BLaER1 (cell line): ENCODE measurements around the gene ANKZF1.

Experiments used
- H3K27ac ChIP-seq: shearing (Covaris generic); formaldehyde crosslinking; 2 replicates; pipeline ENCODE4 v1.8.1; 2022
- H3K27me3 ChIP-seq: shearing (Covaris generic); formaldehyde crosslinking; 2 replicates; pipeline ENCODE4 v1.8.1; 2022
- H3K36me3 ChIP-seq: shearing (Covaris generic); formaldehyde crosslinking; 2 replicates; pipeline ENCODE4 v1.8.1; 2022
- H3K4me1 ChIP-seq: shearing (Covaris generic); formaldehyde crosslinking; 2 replicates; pipeline ENCODE4 v1.8.1; 2022
- H3K4me2 ChIP-seq: shearing (Covaris generic); formaldehyde crosslinking; 2 replicates; pipeline ENCODE4 v1.8.1; 2022
- H3K4me3 ChIP-seq: shearing (Covaris generic); formaldehyde crosslinking; 2 replicates; pipeline ENCODE4 v1.8.1; 2022
- H3K9ac ChIP-seq: shearing (Covaris generic); formaldehyde crosslinking; 2 replicates; pipeline ENCODE4 v1.8.1; 2022
- H3K9me3 ChIP-seq: shearing (Covaris generic); formaldehyde crosslinking; 2 replicates; pipeline ENCODE4 v1.8.1; 2022
- H4K20me1 ChIP-seq: shearing (Covaris generic); formaldehyde crosslinking; 2 replicates; pipeline ENCODE4 v1.8.1; 2022
- Cebpa-rat ChIP-seq: shearing (Covaris generic); IDR thresholded peaks from 2 replicates; pipeline ENCODE4 v1.8.1; 2022

Gene ANKZF1

DNA sequence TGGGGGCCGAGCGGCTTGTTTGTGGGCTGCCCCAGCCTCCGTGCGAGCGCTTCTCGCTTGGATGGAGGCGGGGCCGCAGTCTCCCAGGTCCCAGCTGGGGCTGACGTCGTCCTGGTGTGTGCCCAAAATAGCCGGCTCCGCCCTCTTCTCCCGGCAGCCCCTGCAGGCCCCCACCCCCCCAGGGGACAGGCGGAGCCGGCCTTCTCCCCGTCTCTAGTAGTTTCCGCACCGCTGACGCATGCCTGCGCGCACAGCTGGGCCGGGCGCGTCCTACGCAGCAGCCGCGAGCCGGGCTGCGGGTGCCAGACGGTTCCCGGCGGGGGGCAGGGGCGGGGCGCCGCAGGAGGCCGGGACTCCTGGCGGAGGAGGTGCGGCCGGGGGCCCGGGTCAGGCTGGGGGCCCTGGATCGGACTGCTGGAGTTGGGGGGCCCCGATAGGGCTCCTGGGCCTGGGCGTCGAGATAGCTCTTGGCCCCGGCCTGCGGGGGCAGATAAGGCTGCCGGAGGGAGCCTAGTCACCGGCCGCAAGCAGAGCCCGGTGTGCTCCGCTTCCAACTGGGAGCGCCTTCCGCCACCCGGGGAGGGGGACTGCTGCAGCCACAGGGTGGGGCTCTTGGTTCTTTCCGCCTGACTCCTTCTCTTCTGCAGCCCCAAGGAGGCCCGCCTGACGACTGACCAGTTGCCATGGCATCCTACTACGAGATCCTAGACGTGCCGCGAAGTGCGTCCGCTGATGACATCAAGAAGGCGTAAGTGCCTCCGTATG, 49.7 kb downstream of the ANKZF1 start, which contains the start of gene DNAJB2:
DNAJB2 (plus strand) TSS at position 216 of the 765 bp plus-strand sequence; CDS start at position 684, 468 bp downstream.
- Histone ChIP-seq H3K9ac (peak within 1 kb of the TSS; percentile 85), H3K27ac (peak within 1 kb of the TSS; percentile 91), H4K20me1 (peaks cover 21% of the 10 kb centered on the region; the same call in 1 of the 2 replicates), H3K27me3 (no peaks in the 10 kb centered on the region), H3K4me2 (peak within 1 kb of the TSS; percentile 99), H3K4me3 (peak within 1 kb of the TSS; percentile 74), H3K36me3 (peaks cover 3% of the 10 kb centered on the region; the same call in 1 of the 2 replicates), H3K9me3 (no peaks in the 10 kb centered on the region), H3K4me1 (peaks cover 66% of the 10 kb centered on the region)
- TF ChIP-seq Cebpa-rat: no peak

DNA sequence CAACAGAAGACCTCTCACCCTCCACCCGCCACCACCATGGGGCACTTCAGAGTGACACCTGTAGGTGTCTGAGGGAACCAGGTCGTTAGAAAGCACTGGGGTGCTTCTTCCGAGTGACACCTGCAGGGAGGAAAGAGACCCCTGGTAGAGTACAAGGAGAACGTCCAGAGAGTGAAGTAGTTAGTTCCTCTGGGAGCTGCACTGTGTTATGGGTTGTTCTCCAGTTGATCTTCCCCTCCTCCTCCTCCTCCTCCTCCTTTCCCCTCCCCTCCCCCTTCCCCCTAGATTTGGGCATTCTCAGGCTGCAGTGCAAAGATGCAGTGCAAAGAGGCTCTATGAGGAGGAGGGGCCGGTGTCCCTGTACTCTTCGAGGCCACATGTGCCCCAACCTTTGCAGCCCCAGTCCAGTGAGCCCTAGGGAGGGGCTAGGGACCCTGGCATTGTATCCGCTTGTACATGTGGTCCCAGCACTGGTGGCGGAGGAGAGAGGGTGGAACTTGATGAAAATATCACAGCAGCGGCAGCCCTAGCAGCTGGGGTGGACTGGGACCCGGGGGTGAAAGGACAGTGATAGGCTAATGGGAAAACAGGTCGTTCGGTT, 50.4 kb downstream of the ANKZF1 start:
- peaks cover 9% of the 10 kb centered on the region; the same call in 1 of the 2 replicates for H3K36me3 ChIP-seq
- H4K20me1 ChIP-seq: peaks cover 28% of the 10 kb centered on the region; the same call in 1 of the 2 replicates
- H3K4me2 ChIP-seq: peak overlapping the region; percentile 99
- H3K4me3 ChIP-seq: peak overlapping the region; percentile 74
- no peak for TF ChIP-seq Cebpa-rat
- peaks cover 73% of the 10 kb centered on the region for H3K4me1 ChIP-seq
- H3K27ac ChIP-seq: peak overlapping the region; percentile 91
- peak overlapping the region; percentile 85 for H3K9ac ChIP-seq
- no peaks in the 10 kb centered on the region for H3K27me3 ChIP-seq
- H3K9me3 ChIP-seq: no peaks in the 10 kb centered on the region

- Histone ChIP-seq H3K36me3 (peaks cover 9% of the 10 kb centered on the region; the same call in 1 of the 2 replicates), H3K9me3 (no peaks in the 10 kb centered on the region), H3K27ac (no peak overlapping the region), H3K4me1 (peaks cover 79% of the 10 kb centered on the region), H4K20me1 (peaks cover 30% of the 10 kb centered on the region; the same call in 1 of the 2 replicates), H3K27me3 (no peaks in the 10 kb centered on the region), H3K9ac (peak overlapping the region; percentile 49), H3K4me2 (peak overlapping the region; percentile 99), H3K4me3 (peak overlapping the region; percentile 74; the same call in 1 of the 2 replicates)
- TF ChIP-seq Cebpa-rat: no peak
Observed at GRCh38 chr2:219280651-219281050, 51.0 kb downstream of the ANKZF1 start.

DNA sequence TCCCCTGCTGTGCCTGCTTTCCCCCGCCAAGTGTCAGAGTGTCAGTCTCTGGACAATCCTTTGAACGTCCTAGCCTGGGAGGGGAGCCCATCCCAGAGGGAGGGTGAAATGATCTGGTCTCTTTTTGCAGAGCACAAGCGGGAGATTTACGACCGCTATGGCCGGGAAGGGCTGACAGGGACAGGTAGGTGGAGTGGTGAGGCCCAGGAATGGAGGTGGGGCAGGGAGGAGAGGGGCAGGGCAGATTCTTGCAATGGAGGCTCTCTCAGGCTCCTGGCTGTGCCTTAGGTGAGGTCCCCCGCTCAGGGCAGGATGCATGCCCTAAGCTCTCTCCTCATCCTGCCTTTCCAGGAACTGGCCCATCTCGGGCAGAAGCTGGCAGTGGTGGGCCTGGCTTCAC, 52.0 kb downstream of the ANKZF1 start:
- H3K4me3 ChIP-seq: no peak overlapping the region; the same call in 1 of the 2 replicates
- peaks cover 30% of the 10 kb centered on the region; the same call in 1 of the 2 replicates for H4K20me1 ChIP-seq
- no peaks in the 10 kb centered on the region for H3K27me3 ChIP-seq
- H3K4me2 ChIP-seq: peak overlapping the region; percentile 99
- peaks cover 88% of the 10 kb centered on the region for H3K4me1 ChIP-seq
- peaks cover 9% of the 10 kb centered on the region; the same call in 1 of the 2 replicates for H3K36me3 ChIP-seq
- H3K9ac ChIP-seq: peak overlapping the region; percentile 49; the same call in 1 of the 2 replicates
- H3K9me3 ChIP-seq: no peaks in the 10 kb centered on the region
- H3K27ac ChIP-seq: 0 out of 2 replicates have a peak overlapping the region, but pooled peaks have one; percentile 10
- TF ChIP-seq Cebpa-rat: no peak

DNA sequence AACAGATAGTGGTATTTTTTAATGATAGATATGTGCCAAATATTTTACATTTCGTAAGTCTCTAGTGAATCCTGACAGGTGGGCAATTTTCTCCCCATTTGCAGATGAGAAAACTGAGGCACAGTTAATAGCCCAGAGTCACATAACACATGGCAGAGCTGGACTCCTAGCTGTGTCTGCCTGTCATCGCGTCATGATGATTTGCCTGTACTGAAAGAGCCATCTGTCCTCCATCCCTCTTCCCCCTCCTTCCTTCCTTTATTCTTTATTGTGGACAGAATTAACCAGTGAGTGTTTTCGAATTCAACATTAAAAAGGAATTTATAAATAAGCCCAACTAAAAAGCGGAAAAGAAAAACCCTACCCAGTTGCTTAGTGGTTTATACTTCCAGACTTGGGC, 52.8 kb downstream of the ANKZF1 start:
- peak overlapping the region; percentile 99 for H3K4me2 ChIP-seq
- peaks cover 89% of the 10 kb centered on the region for H3K4me1 ChIP-seq
- TF ChIP-seq Cebpa-rat: no peak

DNA sequence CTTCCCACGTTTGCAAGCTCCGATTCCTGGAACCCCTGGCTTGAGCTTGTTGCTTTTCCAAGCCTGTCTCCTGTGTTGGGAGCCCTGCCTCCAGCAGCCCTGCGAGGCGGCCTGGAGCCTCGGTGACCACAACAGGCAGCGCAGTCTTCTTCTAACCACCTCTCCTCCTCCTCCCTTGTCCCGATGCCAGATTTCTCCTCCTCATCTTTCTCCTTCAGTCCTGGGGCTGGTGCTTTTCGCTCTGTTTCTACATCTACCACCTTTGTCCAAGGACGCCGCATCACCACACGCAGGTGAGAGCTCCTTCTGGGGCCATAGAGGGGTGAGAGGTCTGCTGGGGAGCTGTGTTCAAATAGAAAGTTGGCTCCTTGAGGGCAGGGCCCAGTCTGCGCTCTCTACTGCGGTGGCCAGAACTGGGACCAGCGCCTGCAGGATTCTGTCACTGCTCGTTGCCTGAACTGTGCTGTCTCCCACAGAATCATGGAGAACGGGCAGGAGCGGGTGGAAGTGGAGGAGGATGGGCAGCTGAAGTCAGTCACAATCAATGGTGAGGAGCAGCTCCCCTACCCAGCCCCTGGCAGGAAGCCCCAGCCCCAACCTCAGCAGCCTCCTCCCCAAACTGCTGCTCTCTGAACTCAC, 53.5 kb downstream of the ANKZF1 start:
- Histone ChIP-seq H3K9ac (peak overlapping the region; percentile 61), H3K4me2 (peak overlapping the region; percentile 99), H4K20me1 (peaks cover 30% of the 10 kb centered on the region; the same call in 1 of the 2 replicates), H3K4me1 (peaks cover 87% of the 10 kb centered on the region), H3K4me3 (0 out of 2 replicates have a peak overlapping the region, but pooled peaks have one; percentile 18), H3K27me3 (no peaks in the 10 kb centered on the region), H3K9me3 (no peaks in the 10 kb centered on the region), H3K27ac (peak overlapping the region; percentile 53), H3K36me3 (peaks cover 9% of the 10 kb centered on the region; the same call in 1 of the 2 replicates)
- TF ChIP-seq Cebpa-rat: no peak

More for the DNA sequence above, 52.8 kb downstream of the ANKZF1 start:
- no peaks in the 10 kb centered on the region for H3K9me3 ChIP-seq
- no peaks in the 10 kb centered on the region for H3K27me3 ChIP-seq
- H3K4me3 ChIP-seq: 0 out of 2 replicates have a peak overlapping the region, but pooled peaks have one; percentile 18
- peak overlapping the region; percentile 53; the same call in 1 of the 2 replicates for H3K27ac ChIP-seq
- peak overlapping the region; percentile 61 for H3K9ac ChIP-seq
- peaks cover 9% of the 10 kb centered on the region; the same call in 1 of the 2 replicates for H3K36me3 ChIP-seq
- H4K20me1 ChIP-seq: peaks cover 30% of the 10 kb centered on the region; the same call in 1 of the 2 replicates

- peaks cover 9% of the 10 kb centered on the region; the same call in 1 of the 2 replicates for H3K36me3 ChIP-seq
- no peaks in the 10 kb centered on the region for H3K27me3 ChIP-seq
- H3K4me2 ChIP-seq: peak overlapping the region; percentile 99
Observed at GRCh38 chr2:219284501-219285372, 55.1 kb downstream of the ANKZF1 start.

DNA sequence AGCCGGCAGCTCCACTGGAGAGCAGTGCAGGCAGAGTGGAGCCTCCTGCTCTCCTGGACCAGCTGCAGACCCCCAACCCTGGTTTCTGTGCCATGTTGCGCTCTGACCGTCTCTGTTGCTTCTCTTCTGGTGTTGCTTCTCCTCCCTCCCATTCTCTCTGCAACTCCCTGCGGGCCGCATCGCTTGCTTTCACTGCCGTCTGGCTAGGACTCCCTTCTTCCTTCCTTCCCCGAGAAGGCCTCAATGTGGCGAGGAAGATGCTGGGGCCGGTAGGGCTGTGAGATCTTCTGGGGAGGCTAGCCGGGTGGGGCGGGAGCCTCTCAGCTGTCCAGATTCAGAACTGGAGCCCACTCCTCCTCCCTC, 55.7 kb downstream of the ANKZF1 start:
- H3K27ac ChIP-seq: peak overlapping the region; percentile 28; the same call in 1 of the 2 replicates

More at GRCh38 chr2:219284501-219285372, 55.1 kb downstream of the ANKZF1 start:
- Histone ChIP-seq H3K4me1 (peaks cover 76% of the 10 kb centered on the region), H3K9ac (peak overlapping the region; percentile 17; the same call in 1 of the 2 replicates), H4K20me1 (peaks cover 30% of the 10 kb centered on the region; the same call in 1 of the 2 replicates), H3K9me3 (no peaks in the 10 kb centered on the region), H3K4me3 (no peak overlapping the region), H3K27ac (peak overlapping the region; percentile 28; the same call in 1 of the 2 replicates)
- TF ChIP-seq Cebpa-rat: no peak

More for the DNA sequence above, 55.7 kb downstream of the ANKZF1 start:
- Histone ChIP-seq H4K20me1 (peaks cover 30% of the 10 kb centered on the region; the same call in 1 of the 2 replicates), H3K9me3 (no peaks in the 10 kb centered on the region), H3K9ac (peak overlapping the region; percentile 17), H3K27me3 (no peaks in the 10 kb centered on the region), H3K4me3 (peak overlapping the region; percentile 25), H3K36me3 (peaks cover 9% of the 10 kb centered on the region; the same call in 1 of the 2 replicates), H3K4me2 (peak overlapping the region; percentile 99), H3K4me1 (peaks cover 74% of the 10 kb centered on the region)
- no peak for TF ChIP-seq Cebpa-rat
